Spleen (tissue), 11 donors: ENCODE data around the gene SDK1. TPM values are rescaled to one million over a fixed set of nuclear protein-coding genes. Genes with fewer than 3 reads are reported as not detected.

Source experiments
- DNase-seq: peaks from one replicate; pipeline ENCODE4 v3.0.0-alpha.2; 2020
- H3K27ac ChIP-seq, 8 donors: fragments of 200-600 bp; sonication (generic) in 7 of 8; 1 replicate in 4 of 8; 2 replicates in 4 of 8; pipeline versions ENCODE4 v1.5.0 to v1.8.0; 2016 to 2021; ENCODE audit warnings: inconsistent platforms in 4 of 8, mild to moderate bottlenecking in 4 of 8, moderate library complexity in 1 of 8
- H3K27me3 ChIP-seq, 7 donors: fragments of 200-600 bp; sonication (generic) in 6 of 7; replicated peaks in 1 of 7; 1 replicate in 4 of 7; 2 replicates in 3 of 7; pipeline versions ENCODE4 v1.5.0 to v1.8.0; 2016 to 2021; ENCODE audit warnings: inconsistent platforms in 3 of 7, mild to moderate bottlenecking in 1 of 7
- H3K36me3 ChIP-seq, 6 donors: fragments of 200-600 bp; sonication (generic) in 5 of 6; 1 replicate in 4 of 6; 2 replicates in 2 of 6; pipeline versions ENCODE4 v1.5.0 to v1.8.0; 2016 to 2021; ENCODE audit warnings: inconsistent platforms in 2 of 6
- H3K4me1 ChIP-seq, 6 donors: fragments of 200-600 bp; sonication (generic) in 5 of 6; 1 replicate in 3 of 6; 2 replicates in 3 of 6; pipeline versions ENCODE4 v1.5.0 to v1.8.0; 2016 to 2021; ENCODE audit warnings: inconsistent platforms in 3 of 6
- H3K4me3 ChIP-seq, 8 donors: fragments of 200-600 bp; sonication (generic) in 7 of 8; 1 replicate in 4 of 8; 2 replicates in 4 of 8; pipeline versions ENCODE4 v1.5.0 to v1.8.0; 2016 to 2021; ENCODE audit warnings: inconsistent platforms in 4 of 8, mild to moderate bottlenecking in 4 of 8, moderate library complexity in 2 of 8
- H3K9me3 ChIP-seq, 8 donors: fragments of 200-600 bp; sonication (generic) in 7 of 8; 1 replicate in 4 of 8; 2 replicates in 4 of 8; pipeline versions ENCODE4 v1.5.0 to v1.8.0; 2016 to 2021; ENCODE audit warnings: inconsistent platforms in 4 of 8
- CTCF ChIP-seq, 11 experiments: fragments of 200-600 bp in 7 of 11; fragments of 450-650 bp in 4 of 11; sonication (generic) in 4 of 11; IDR thresholded peaks in 8 of 11; conservative IDR thresholded peaks in 3 of 11; 1 replicate in 7 of 11; 2 replicates in 4 of 11; pipeline versions ENCODE4 v1.4.0 to v1.8.0; 2016 to 2021; ENCODE audit warnings: antibody characterized with exemption in 11 of 11, inconsistent platforms in 4 of 11, mild to moderate bottlenecking in 1 of 11
- POLR2A ChIP-seq, 3 donors: fragments of 450-650 bp; IDR thresholded peaks; one replicate each; pipeline ENCODE4 v1.5.1; 2017; ENCODE audit warnings: antibody characterized with exemption in 3 of 3, mild to moderate bottlenecking in 1 of 3
- POLR2AphosphoS5 ChIP-seq, 3 donors: sonication (generic); formaldehyde crosslinking; IDR thresholded peaks; one replicate each; pipeline ENCODE4 v1.5.1; 2017; ENCODE audit warnings: antibody characterized with exemption in 3 of 3
- WGBS, 5 donors: extraction: QIAGEN DNeasy Blood & Tissue Kit in 3 of 5; methylation state at CpG; one replicate each; pipeline versions ENCODE4 v1.1.5 to v1.1.7; 2013 to 2018; 5-methylcytosine and 5-hydroxymethylcytosine counted together
- intact Hi-C: fragments of 100-400 bp; cut with DNase I; formaldehyde crosslinking; loops from one replicate; pipeline ENCODE4 v1.15.0; 2023; ENCODE audit warnings: low total_unique reads
- polyA plus RNA-seq, 3 donors: library from polyadenylated mRNA; stranded (reverse); fragments of 200-250 nt; gene quantifications; one replicate each; pipeline ENCODE4 v1.2.1, GENCODE V29; 2013
- total RNA-seq, 7 donors: library from RNA; depleted of rRNA in 3 of 7; stranded (reverse); fragments of >200 nt in 3 of 7; fragmentation: NEBNext Ultra II Directional in 4 of 7; extraction: Animal tissue kit (Norgen Biotek cat#: 25700) in 4 of 7; gene quantifications; one replicate each; pipeline versions ENCODE4 v1.1.0 to v1.2.1, GENCODE V29; 2016 to 2021
- donor health status: healthy with polysubstance abuse.
- donor health status: DM: no; HTN: no; CAD: no; lungs with moderate emphysema.
- donor health status: DM: no; HTN: no; CAD: no.
- donor health status: Bipolar disorder and iron deficiency.
- donor health status: healthy.
- donor health status: DM: no; HTN: no; CAD: no.
- donor health status: DM: yes; HTN: yes; CAD: no.

The SDK1 gene
- total and polyA plus RNA-seq, 10 donors, result 3.2 to 54.1 (median 35.1) TPM

GRCh38 chr7:4240042-4240441 lies 939.0 kb downstream of the SDK1 start:
- Histone ChIP-seq H3K9me3 (peaks cover 0 to 18% (median 11%) of the 10 kb centered on the region in 8 donors), H3K27ac (no peak overlapping the region), H3K4me1 (no peaks in the 10 kb centered on the region), H3K36me3 (peaks cover 0 to 46% (median 7%) of the 10 kb centered on the region in 6 donors), H3K27me3 (no peaks in the 10 kb centered on the region), H3K4me3 (no peak overlapping the region)
- intact Hi-C loops, result no loop called here
- WGBS, 5 donors, result 87 to 93% (median 90%) methylated on average over 10 of the region's 10 CpGs
- no peak for DNase-seq
- TF ChIP-seq CTCF (IDR thresholded peaks at IDR 0.05 in 8 of 11, conservative IDR thresholded peaks at IDR 0.05 in 3 of 11), result no peak
- TF ChIP-seq POLR2A (IDR thresholded peaks at IDR 0.05), result no peak
- TF ChIP-seq POLR2AphosphoS5 (IDR thresholded peaks at IDR 0.05), result no peak

- peak; percentile 56 for DNase-seq
- Histone ChIP-seq H3K9me3 (peaks cover 0 to 23% (median 12%) of the 10 kb centered on the region in 8 donors), H3K4me3 (no peak overlapping the region), H3K36me3 (peaks cover 0 to 46% (median 7%) of the 10 kb centered on the region in 6 donors), H3K27me3 (no peaks in the 10 kb centered on the region), H3K27ac (no peak overlapping the region), H3K4me1 (no peaks in the 10 kb centered on the region)
- WGBS, 5 donors, result 67 to 71% (median 69%) methylated on average over 19 of the region's 19 CpGs
- TF ChIP-seq CTCF (IDR thresholded peaks at IDR 0.05 in 8 of 11, conservative IDR thresholded peaks at IDR 0.05 in 3 of 11) (no peak), POLR2AphosphoS5 (IDR thresholded peaks at IDR 0.05) (no peak), POLR2A (IDR thresholded peaks at IDR 0.05) (no peak)
- intact Hi-C loops, result no loop called here
These were observed 939.7 kb downstream of the SDK1 start for GRCh38 chr7:4240520-4241303.

- no peak for DNase-seq
- Histone ChIP-seq H3K36me3 (peaks cover 0 to 48% (median 7%) of the 10 kb centered on the region in 6 donors), H3K27me3 (no peaks in the 10 kb centered on the region), H3K9me3 (peaks cover 0 to 23% (median 12%) of the 10 kb centered on the region in 8 donors), H3K4me3 (no peak overlapping the region), H3K4me1 (no peaks in the 10 kb centered on the region), H3K27ac (no peak overlapping the region)
- intact Hi-C loops, result no loop called here
- 79 to 89% (median 85%) methylated on average over 6 of the region's 6 CpGs for WGBS, 5 donors
- TF ChIP-seq CTCF (IDR thresholded peaks at IDR 0.05 in 8 of 11, conservative IDR thresholded peaks at IDR 0.05 in 3 of 11), result no peak
- TF ChIP-seq POLR2A (IDR thresholded peaks at IDR 0.05), result no peak
- no peak for TF ChIP-seq POLR2AphosphoS5 (IDR thresholded peaks at IDR 0.05)
These were observed 940.2 kb downstream of the SDK1 start for GRCh38 chr7:4241304-4241612.

GRCh38 chr7:4241791-4242190 lies 940.7 kb downstream of the SDK1 start:
- Histone ChIP-seq H3K27me3 (no peaks in the 10 kb centered on the region), H3K4me3 (no peak overlapping the region), H3K36me3 (peaks cover 0 to 53% (median 7%) of the 10 kb centered on the region in 6 donors), H3K9me3 (peaks cover 0 to 23% (median 12%) of the 10 kb centered on the region in 8 donors), H3K4me1 (no peaks in the 10 kb centered on the region), H3K27ac (no peak overlapping the region)
- TF ChIP-seq CTCF (IDR thresholded peaks at IDR 0.05 in 8 of 11, conservative IDR thresholded peaks at IDR 0.05 in 3 of 11) (no peak), POLR2AphosphoS5 (IDR thresholded peaks at IDR 0.05) (no peak), POLR2A (IDR thresholded peaks at IDR 0.05) (no peak)
- 80 to 95% (median 93%) methylated on average over 2 to 12 of the region's 12 CpGs for WGBS, 5 donors
- DNase-seq, result peak; percentile 65
- intact Hi-C loops, result no loop called here
